Right lobe of liver (tissue), 6 donors: ENCODE data around the gene ZSCAN1. TPM values are rescaled to one million over a fixed set of nuclear protein-coding genes. Genes with fewer than 3 reads are reported as not detected.
"Not testable (repeated sequence)": the region's sequence is repeated elsewhere in the genome, so short reads cannot be mapped to it uniquely, and the experiment has no call there.

Source experiments
- ATAC-seq, 4 donors: fragments of 200-7000 bp; cut with Tn5 transposase; one replicate each; pipeline ENCODE4 v1.9.1; 2020; ENCODE audit warnings: mild to moderate bottlenecking in 4 of 4, moderate library complexity in 4 of 4
- DNase-seq, 3 donors: peaks; one replicate each; pipeline ENCODE4 v3.0.0-alpha.2; 2020
- H3K27ac ChIP-seq, 3 donors: fragments of 200-600 bp; one replicate each; pipeline ENCODE4 v1.8.0; 2022
- H3K27me3 ChIP-seq, 2 donors: fragments of 200-600 bp; one replicate each; pipeline ENCODE4 v1.8.0; 2022
- H3K36me3 ChIP-seq, 4 donors: fragments of 200-600 bp; sonication (generic) in 1 of 4; one replicate each; pipeline versions ENCODE4 v1.5.1 to v1.8.0; 2017 to 2022; ENCODE audit warnings: control low read depth in 1 of 4
- H3K4me1 ChIP-seq, 4 donors: fragments of 200-600 bp; sonication (generic) in 1 of 4; one replicate each; pipeline versions ENCODE4 v1.5.1 to v1.8.0; 2017 to 2022; ENCODE audit warnings: control low read depth in 1 of 4
- H3K4me3 ChIP-seq, 3 donors: fragments of 200-600 bp; one replicate each; pipeline ENCODE4 v1.8.0; 2022
- H3K9me3 ChIP-seq, 4 donors: fragments of 200-600 bp; sonication (generic) in 1 of 4; one replicate each; pipeline versions ENCODE4 v1.5.1 to v1.8.0; 2017 to 2022; ENCODE audit warnings: control low read depth in 1 of 4
- POLR2A ChIP-seq: fragments of 450-650 bp; IDR thresholded peaks from one replicate; pipeline ENCODE4 v1.6.1; 2017; ENCODE audit warnings: antibody characterized with exemption, mild to moderate bottlenecking
- WGBS: methylation state at CpG from one replicate; pipeline ENCODE4 v1.1.6; 2018; ENCODE audit warnings: low coverage, low lambda C conversion rate; ENCODE audit not compliant: insufficient coverage; ENCODE audit errors: missing lambda C conversion rate; 5-methylcytosine and 5-hydroxymethylcytosine counted together
- intact Hi-C, 2 donors: fragments of 100-400 bp; cut with DNase I; formaldehyde crosslinking; loops; one replicate each; pipeline versions ENCODE4 v1.11.2 to v1.14.1; 2022
- total RNA-seq, 6 experiments: library from RNA; depleted of rRNA in 2 of 6; stranded (reverse); fragments of >200 nt in 2 of 6; fragmentation: NEBNext Ultra II Directional in 3 of 6; extraction: Animal tissue kit (Norgen Biotek cat#: 25700) in 3 of 6; gene quantifications; one replicate each; pipeline versions ENCODE4 v1.1.0 to v1.2.4, GENCODE V29; 2016 to 2023
- TF ChIP-seq, protein P1 (sequence below), 4 donors: fragments of 200-600 bp in 3 of 4; fragments of 450-650 bp in 1 of 4; IDR thresholded peaks; one replicate each; pipeline versions ENCODE4 v1.5.1 to v1.8.0; 2016 to 2022; ENCODE audit warnings: antibody characterized with exemption in 4 of 4, mild to moderate bottlenecking in 2 of 4
- donor health status: DM: no; HTN: yes; CAD: no.
- donor health status: DM: no; HTN: no; CAD: no.
- donor health status: DM: no; HTN: no; CAD: no.
- donor health status: DM: no; HTN: yes; CAD: no.
- donor health status: DM: no; HTN: yes; CAD: no.

Gene ZSCAN1
- total RNA-seq, 6 experiments from 2014 or later, result not detected

DNA sequence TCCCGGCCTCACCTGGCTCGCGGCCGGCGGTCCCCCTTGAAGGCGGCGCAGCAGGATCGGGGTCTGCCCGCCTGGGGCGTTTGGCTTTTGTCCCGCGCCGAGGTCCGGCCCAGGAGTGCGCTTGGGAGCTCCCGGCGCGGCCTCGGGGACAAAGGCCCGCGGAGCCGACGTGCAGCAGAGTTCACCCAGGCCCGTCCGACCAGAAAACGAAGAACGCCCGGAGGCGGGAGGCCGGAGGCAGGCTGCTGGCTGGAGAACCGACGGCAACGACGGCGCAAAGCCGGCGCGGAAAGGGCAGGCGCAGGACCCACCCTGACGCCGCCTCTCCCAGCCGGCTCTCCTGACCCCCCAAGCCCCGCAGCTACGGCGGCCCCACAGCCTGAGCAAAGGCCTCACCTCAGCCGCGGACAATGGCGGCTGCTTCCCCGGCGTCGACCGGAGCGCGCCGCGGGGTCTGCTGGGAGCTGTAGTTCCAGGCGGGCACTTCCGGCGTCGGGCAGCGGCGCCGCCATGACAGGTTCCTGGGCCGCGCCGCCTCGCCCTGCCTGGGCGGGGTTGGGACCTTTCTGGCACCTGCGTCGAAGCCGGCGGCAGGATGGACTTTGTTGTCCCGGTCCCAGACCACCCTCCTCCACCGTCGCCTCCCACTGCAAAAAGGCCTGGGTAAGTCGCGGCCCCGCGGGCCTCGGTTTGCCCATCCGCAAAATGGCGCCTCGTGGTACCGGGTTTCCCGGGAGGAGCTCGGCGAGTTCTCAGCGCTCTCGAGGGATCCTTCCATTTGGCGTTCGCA, 31.2 kb upstream of the ZSCAN1 start, which contains the start of gene ZNF606:
ZNF606 (minus strand) TSS at position 437 of the 790 bp plus-strand sequence. CDS start 1,501 bp downstream, outside the sequence.
- DNase-seq (peak; percentile 91 to 93 (median 92)), ATAC-seq (peak; percentile 98 to 99 (median 99))
- H3K9me3 ChIP-seq, result peaks cover 0 to 13% (median 6%) of the 10 kb centered on the region in 4 donors
- H3K27ac ChIP-seq, result peak within 1 kb of the TSS; percentile 85 to 89 (median 87)
- H3K4me1 ChIP-seq, result peaks cover 0 to 10% (median 2%) of the 10 kb centered on the region in 4 donors
- H3K4me3 ChIP-seq, result peak within 1 kb of the TSS; percentile 93 to 99 (median 95)
- WGBS, result under 1% methylated on average over 22 of the region's 91 CpGs
- TF ChIP-seq, protein P1, sequence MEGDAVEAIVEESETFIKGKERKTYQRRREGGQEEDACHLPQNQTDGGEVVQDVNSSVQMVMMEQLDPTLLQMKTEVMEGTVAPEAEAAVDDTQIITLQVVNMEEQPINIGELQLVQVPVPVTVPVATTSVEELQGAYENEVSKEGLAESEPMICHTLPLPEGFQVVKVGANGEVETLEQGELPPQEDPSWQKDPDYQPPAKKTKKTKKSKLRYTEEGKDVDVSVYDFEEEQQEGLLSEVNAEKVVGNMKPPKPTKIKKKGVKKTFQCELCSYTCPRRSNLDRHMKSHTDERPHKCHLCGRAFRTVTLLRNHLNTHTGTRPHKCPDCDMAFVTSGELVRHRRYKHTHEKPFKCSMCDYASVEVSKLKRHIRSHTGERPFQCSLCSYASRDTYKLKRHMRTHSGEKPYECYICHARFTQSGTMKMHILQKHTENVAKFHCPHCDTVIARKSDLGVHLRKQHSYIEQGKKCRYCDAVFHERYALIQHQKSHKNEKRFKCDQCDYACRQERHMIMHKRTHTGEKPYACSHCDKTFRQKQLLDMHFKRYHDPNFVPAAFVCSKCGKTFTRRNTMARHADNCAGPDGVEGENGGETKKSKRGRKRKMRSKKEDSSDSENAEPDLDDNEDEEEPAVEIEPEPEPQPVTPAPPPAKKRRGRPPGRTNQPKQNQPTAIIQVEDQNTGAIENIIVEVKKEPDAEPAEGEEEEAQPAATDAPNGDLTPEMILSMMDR (IDR thresholded peaks at IDR 0.05), result no peak
- TF ChIP-seq POLR2A, result peak; percentile 65
- peaks cover 0 to 31% (median 18%) of the 10 kb centered on the region in 4 donors for H3K36me3 ChIP-seq
- intact Hi-C loops, result no loop called here
- no peaks in the 10 kb centered on the region for H3K27me3 ChIP-seq

DNA sequence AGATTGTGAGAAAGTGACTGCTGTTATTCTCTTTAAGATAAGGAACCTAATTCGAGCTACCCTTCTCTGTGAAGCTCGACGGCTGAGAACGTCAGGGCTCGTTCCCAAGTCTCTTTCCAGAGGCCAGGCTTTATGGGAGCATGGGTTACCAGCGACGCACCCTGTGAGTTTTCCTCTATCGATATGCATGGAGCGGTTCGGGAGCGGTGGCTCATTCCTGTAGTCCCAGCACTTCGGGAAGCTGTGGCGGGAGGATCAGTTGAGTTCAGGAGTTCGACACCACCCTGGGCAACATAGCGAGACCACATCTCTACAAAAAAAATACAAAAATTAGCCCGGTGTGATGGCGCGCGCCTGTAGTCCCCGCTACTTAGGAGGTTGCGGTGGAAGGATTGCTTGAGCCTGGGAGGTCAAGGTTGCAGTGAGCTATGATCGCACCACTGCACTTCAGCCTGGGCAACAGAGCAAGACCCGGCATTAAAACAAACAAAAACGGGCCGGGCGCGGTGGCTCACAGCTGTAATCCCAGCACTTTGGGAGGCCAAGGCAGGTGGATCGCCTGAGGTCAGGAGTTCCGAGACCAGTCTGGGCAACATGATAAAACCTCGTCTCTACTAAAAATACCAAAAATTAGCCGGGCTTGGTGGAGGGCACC, 30.5 kb upstream of the ZSCAN1 start:
- TF ChIP-seq, protein P1 (IDR thresholded peaks at IDR 0.05), result no peak
- no peak for TF ChIP-seq POLR2A
- 30% methylated on average over 27 of the region's 31 CpGs for WGBS
- H3K27ac ChIP-seq, result peak overlapping the region in 2 of 3 donors; percentile 85 to 89
- peaks cover 0 to 10% (median 2%) of the 10 kb centered on the region in 4 donors for H3K4me1 ChIP-seq
- H3K4me3 ChIP-seq, result peak overlapping the region; percentile 93 to 99 (median 95)
- peaks cover 0 to 25% (median 17%) of the 10 kb centered on the region in 4 donors for H3K36me3 ChIP-seq
- ATAC-seq (peak in 3 of 4 donors; percentile 4 to 8 (median 8)), DNase-seq (no peak)
- peaks cover 0 to 8% (median 4%) of the 10 kb centered on the region in 4 donors for H3K9me3 ChIP-seq
- intact Hi-C loops, result no loop called here
- H3K27me3 ChIP-seq, result no peaks in the 10 kb centered on the region

DNA sequence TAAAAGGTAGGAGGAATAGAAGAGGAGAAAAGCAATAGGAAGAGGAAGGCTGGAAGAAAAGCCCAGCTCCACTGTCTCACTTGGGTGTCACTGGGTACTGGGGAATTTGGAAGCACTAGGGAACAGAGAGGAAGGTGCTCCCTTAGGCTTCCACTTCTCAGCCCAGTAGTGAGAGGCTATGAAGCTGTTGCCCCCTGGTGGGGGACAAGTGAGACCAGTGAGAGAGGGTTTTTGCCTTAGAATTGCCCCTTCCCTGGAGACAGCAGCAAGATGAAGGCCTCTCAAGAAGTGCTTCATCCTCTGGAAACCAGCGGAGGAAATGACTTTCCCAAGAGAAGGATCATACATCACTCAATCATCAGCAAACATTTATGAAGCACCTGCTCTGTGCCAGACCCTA, 26.5 kb upstream of the ZSCAN1 start:
- TF ChIP-seq, protein P1 (IDR thresholded peaks at IDR 0.05), result no peak
- TF ChIP-seq POLR2A, result no peak
- WGBS, result no CpG with 5 or more reads among the region's 1 CpG
- Histone ChIP-seq H3K9me3 (peaks cover 0 to 5% (median 0%) of the 10 kb centered on the region in 4 donors), H3K27me3 (no peaks in the 10 kb centered on the region), H3K27ac (no peak overlapping the region), H3K36me3 (peaks cover 0 to 5% (median 2%) of the 10 kb centered on the region in 4 donors), H3K4me3 (no peak overlapping the region), H3K4me1 (no peaks in the 10 kb centered on the region)
- intact Hi-C loops, result no loop called here
- ATAC-seq (no peak), DNase-seq (no peak)

DNA sequence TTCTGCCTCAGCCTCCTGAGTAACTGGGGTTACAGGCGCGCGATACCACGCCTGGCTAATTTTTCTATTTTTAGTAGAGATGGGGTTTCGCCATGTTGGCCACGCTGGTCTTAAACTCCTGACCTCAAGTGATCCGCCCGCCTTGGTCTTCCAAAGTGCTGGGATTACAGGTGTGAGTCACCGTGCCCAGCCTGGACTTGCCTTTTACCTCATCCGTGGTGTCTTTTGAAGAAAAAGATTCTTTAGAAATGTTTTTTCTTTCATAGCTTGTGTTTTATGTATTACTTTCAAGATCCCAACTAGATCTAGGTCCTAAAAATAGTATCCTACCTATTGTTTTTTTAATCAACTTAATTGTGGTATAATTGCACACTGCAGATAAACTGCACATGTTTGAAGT, 24.9 kb upstream of the ZSCAN1 start:
- WGBS, result 44% methylated on average over 9 of the region's 10 CpGs
- H3K9me3 ChIP-seq, H3K4me1 ChIP-seq, intact Hi-C loops, H3K36me3 ChIP-seq, DNase-seq, H3K4me3 ChIP-seq, H3K27me3 ChIP-seq, ATAC-seq, H3K27ac ChIP-seq: not testable (repeated sequence)

DNA sequence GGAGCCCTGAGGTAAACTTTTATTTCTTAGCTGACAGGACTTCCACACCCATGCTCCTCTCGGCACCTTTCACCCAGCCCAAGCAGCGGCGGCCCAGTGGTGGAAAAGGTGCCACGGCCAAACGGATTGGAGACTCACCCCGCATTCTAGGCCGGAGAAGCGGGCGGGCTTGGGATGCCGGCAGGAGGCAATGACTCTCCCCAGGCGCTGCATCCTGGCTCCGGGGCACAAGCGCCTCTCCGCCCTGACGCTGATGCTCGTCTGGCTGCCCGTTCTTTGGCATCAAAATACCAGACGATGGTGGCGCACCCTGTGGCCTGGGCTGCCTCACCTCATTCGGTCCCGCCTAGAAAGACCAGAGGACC, 24.5 kb upstream of the ZSCAN1 start:
- no peaks in the 10 kb centered on the region for H3K27me3 ChIP-seq
- H3K27ac ChIP-seq, result no peak overlapping the region
- DNase-seq (peak in 1 of 3 donors; percentile 57), ATAC-seq (no peak)
- no peaks in the 10 kb centered on the region for H3K4me1 ChIP-seq
- intact Hi-C loops, result no loop called here
- peaks cover 0 to 5% (median 0%) of the 10 kb centered on the region in 4 donors for H3K9me3 ChIP-seq
- 5% methylated on average over 12 of the region's 21 CpGs for WGBS
- H3K36me3 ChIP-seq, result peaks cover 0 to 5% (median 2%) of the 10 kb centered on the region in 4 donors
- H3K4me3 ChIP-seq, result peak overlapping the region in 1 of 3 donors; percentile 46
- TF ChIP-seq POLR2A, result no peak
- TF ChIP-seq, protein P1 (IDR thresholded peaks at IDR 0.05), result no peak
